Stimulated activated CD4-positive, alpha-beta T cell treated with anti-CD3 and anti-CD28 coated beads, TNF-alpha, amount 100 ng/mL, for 1 hour (primary cell): ENCODE data around the gene KPTN.
A peak's percentile ranks its signal among the peaks of the same experiment; 100 is the strongest.
"Not testable (repeated sequence)": the region's sequence is repeated elsewhere in the genome, so short reads cannot be mapped to it uniquely, and the experiment has no call there.

Source experiments
- DNase-seq, 3 donors: peaks; one replicate each; pipeline ENCODE4 v3.0.0-alpha.2; 2020; ENCODE audit warnings: low read depth in 3 of 3, low spot score in 1 of 3

Gene KPTN

GRCh38 chr19:47492137-47492533 lies 8.1 kb upstream of the KPTN start:
- no peak for DNase-seq

- no peak for DNase-seq
Measured at GRCh38 chr19:47491358-47492136, 7.5 kb upstream of the KPTN start.

GRCh38 chr19:47490847-47491246 lies 6.8 kb upstream of the KPTN start:
- no peak for DNase-seq

- DNase-seq, result no peak
Measured at GRCh38 chr19:47490031-47490430, 6.0 kb upstream of the KPTN start.

GRCh38 chr19:47489072-47489914 lies 5.3 kb upstream of the KPTN start:
- DNase-seq, result no peak

GRCh38 chr19:47487551-47488515 lies 3.8 kb upstream of the KPTN start:
- DNase-seq, result no peak

GRCh38 chr19:47486900-47487299 lies 2.9 kb upstream of the KPTN start:
- no peak for DNase-seq

- not testable (repeated sequence) for DNase-seq
Measured at GRCh38 chr19:47486220-47486619, 2.2 kb upstream of the KPTN start.

GRCh38 chr19:47485210-47485609 lies 1.2 kb upstream of the KPTN start:
- DNase-seq, result no peak

- no peak for DNase-seq
Measured at GRCh38 chr19:47483200-47483599, 819 bp downstream of the KPTN start.

- DNase-seq, result no peak
Measured at GRCh38 chr19:47481460-47482052, 2.5 kb downstream of the KPTN start.

- DNase-seq, result no peak
Measured at GRCh38 chr19:47480658-47481057, 3.4 kb downstream of the KPTN start.

GRCh38 chr19:47479701-47480503 lies 4.1 kb downstream of the KPTN start:
- no peak for DNase-seq

- no peak for DNase-seq
Measured at GRCh38 chr19:47476438-47476972, 7.5 kb downstream of the KPTN start.

GRCh38 chr19:47475465-47475864 lies 8.6 kb downstream of the KPTN start:
- DNase-seq, result no peak

- no peak for DNase-seq
Measured at GRCh38 chr19:47473336-47473735, 10.7 kb downstream of the KPTN start.

- DNase-seq, result peak; percentile 18 to 31 (median 19)
Measured at GRCh38 chr19:47471733-47472457, 12.1 kb downstream of the KPTN start, which contains the start of gene SLC8A2. SLC8A2 (minus strand) TSS chr19:47471893; CDS start chr19:47466403, 5,490 bp downstream.

- DNase-seq, result no peak
Measured at GRCh38 chr19:47471381-47471732, 12.7 kb downstream of the KPTN start.
